CD1c-positive myeloid dendritic cell (primary cell): ENCODE data around the gene DGKG.

Source experiments
- DNase-seq: peaks from one replicate; pipeline ENCODE4 v3.0.0-alpha.2; 2016; ENCODE audit errors: extremely low spot score

The DGKG gene

DNA sequence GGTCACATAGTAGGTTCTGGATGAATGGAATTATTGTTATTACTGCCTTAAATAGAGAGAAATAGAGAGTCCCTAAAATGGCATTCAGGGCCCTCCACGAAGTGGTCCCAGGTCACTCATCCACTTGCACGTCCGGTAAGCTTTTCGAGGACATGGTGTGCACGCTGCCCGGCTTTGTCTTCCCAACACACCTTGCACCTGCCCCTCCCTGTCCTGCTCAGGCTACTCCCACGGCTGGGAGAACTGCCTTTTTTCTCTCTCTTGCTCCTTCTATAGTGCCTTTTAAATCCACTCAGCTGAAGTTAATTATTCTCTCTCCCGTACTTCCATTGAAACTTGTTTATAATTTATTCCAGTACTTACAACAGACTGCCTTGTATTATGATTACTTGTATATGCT, 5.6 kb upstream of the DGKG start:
- no peak for DNase-seq

DNA sequence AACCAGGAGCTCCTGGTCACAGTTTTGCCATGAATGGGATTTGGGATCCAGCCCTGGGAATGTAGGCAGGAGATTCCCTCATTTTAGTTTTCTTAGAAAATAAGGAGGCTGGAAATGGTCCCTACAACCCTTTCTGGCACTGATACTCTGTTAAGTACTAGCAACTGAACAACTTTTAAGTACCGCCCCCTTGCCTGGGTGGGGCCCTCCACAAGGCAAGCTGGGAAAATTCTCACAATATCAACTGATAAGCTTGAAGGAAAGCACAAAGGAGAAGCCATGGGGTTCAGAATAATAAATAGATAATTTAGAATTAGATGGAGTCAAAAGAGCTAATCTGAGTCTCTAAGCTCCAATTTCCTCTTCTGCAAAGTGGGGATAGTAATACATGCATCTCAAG, 4.2 kb upstream of the DGKG start:
- no peak for DNase-seq

DNA sequence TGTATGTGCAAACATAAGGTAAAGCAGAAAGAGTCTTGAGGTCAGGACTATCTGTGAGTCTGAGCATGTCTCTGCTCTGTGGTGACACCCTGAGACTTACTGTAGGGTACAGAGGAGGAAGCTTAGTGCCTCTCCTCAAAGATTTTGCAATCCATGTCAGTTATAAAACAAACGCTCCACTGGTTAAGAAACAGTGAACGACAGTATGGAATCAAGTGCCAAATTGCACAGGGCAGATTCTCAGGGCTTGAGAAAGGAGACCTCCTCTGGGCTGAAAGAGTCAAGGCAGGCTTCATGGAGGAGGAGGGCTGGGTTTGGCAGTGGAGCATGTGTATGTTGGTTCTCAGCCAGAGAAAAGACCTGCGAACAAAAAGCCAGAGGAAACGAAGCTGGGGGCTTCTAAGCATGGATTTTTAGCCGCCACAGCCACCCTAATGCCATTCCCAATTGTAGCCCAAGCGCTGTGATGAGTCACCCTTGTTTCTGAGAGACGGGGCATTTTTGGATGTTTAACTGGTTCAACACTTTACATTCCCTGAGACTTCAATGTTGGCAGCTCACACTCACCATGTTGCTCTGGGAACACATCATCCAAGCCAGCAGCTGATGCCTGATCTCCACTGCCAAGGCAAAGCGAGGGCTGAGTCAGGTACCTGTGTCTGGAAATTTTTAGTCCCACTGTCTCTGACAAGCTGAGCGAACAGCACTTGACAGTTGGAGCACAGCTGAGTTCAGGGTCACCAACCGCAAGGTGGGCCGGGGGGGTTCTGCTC, 3.4 kb upstream of the DGKG start:
- DNase-seq = peak; percentile 54

DNA sequence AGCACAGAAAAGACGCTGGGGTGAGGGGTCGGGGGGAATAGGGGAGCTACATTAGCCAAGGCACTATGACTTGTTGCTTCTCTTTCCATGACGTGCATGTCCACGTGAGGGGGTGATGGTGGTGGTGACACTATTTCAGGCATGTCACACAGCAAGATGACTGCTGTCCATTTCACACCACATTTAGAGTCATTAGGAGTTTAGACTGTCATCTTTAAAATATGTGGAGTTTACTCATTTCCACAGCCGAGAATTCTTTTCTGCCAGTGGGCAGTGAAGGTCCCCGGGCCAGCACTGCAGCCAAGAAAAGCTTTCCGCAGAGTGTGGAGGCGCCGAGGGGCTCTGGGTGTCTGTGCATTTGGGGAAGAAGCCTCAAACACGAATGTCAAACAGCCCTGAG, 954 bp upstream of the DGKG start:
- DNase-seq = no peak

DNA sequence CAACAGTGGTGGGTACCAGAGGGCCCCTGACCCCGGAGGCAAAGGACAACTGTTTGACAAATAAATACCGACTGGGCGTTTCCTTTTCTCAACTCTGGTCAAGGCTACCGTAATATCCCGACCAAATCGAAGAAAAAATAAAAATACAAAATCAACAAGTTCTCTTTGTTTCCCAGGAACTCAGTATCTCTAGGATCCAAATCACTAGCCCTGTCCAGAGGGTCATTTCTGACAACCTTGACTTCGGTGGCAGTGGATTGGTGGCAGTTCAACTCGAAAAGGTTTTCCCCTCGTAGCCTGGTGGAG, 456 bp upstream of the DGKG start:
- no peak for DNase-seq

DNA sequence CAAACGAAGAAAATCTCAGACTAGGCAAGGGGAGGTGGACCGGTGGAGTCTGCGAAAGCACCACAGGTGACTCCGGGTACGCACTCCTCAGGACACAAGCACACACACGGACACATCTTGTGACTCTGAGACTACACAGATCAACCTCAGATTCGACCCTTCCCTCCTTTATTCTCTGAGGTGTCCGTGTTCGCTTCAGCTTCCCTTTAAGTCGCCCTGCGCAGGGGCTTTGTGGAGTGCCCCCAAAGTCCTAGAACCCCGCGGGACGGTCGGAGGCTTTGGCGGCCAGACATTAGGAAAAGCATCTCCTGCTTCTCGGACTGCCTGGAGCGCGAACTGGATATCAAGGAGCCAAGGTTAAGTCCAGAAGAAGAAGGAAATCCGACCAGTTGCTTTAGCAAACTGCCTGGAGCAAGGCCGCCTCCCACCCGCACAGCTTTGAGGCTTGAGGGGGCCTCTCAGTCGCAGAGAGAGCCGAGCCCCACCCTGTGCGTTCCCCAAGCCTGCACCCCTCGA, 730 bp downstream of the DGKG start:
- DNase-seq = no peak

DNA sequence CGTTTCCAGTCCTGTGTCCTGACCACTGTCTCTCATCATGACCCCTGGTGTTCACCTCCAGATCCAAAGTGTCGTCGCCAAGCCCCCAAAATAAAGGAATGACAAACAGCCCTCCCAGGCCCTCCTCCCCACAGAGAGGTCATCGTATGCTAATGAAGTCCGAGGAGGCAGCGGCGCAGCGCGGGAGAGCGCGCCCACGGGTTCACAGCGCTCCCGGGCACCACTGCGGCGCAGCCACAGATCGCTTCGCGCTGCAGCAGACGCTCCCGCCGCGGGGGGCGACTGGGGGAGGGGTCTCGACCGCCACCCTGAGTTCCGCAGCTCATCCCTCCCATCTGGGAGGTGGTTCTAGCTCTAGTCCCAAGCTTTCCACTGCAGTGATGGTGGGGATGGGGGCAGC, 1.3 kb downstream of the DGKG start:
- peak; percentile 45 for DNase-seq

DNA sequence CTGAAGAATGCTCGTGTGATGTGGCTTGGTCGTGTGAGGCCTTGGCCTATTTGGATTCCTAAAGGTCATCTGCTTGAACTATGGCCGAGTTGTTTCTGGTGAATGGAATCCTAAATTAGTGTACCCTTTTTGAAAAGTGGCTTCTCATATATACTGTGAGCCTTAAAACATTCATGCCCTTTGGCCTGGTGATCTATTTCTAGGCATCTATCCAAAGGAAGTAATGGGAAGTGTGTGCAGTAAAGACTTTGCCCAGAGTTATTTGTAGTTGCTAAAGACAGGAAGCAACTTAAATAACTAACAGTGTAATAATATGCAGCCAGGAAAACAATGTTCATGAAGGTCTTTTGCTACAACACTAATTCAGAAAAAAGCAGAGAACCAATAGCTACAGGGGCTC, 3.0 kb downstream of the DGKG start:
- DNase-seq = no peak

DNA sequence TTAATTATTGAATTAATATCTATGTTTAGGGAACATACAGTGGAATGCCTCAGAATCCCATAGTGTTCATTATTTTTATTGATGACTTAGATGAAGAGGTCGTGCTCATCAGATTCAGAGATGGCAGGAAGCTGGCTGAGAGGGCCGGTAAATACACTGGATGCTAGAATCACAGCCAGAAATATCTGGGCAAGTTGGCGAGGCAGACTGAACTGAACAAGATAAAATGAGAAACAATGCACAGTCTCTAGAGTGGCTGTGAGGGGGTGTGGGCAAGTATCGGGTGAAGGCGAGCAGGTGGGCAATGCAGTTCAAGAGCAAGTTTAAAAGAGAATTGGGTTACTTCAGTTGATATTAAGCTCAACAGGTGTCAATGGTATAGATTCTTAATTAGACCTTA, 5.9 kb downstream of the DGKG start:
- no peak for DNase-seq

DNA sequence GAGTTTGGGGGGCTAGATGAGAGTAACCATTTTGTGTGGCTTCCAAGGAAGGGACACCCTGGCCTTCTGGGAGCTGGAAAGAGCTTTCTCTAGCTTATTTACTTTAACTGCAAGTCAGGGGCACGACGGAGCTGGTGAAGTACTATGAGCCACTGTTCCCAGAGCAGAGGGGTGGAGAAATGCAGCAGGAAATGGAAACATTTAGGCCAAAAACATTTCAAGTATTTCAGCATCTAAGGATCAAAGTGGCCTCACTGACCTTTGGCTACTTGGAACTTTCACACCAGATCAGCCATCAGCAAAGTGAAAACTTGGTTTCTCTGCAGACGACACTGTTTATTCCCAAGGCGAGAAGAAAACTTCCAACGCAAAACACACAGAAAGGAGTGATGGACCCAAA, 7.9 kb downstream of the DGKG start:
- DNase-seq = no peak

DNA sequence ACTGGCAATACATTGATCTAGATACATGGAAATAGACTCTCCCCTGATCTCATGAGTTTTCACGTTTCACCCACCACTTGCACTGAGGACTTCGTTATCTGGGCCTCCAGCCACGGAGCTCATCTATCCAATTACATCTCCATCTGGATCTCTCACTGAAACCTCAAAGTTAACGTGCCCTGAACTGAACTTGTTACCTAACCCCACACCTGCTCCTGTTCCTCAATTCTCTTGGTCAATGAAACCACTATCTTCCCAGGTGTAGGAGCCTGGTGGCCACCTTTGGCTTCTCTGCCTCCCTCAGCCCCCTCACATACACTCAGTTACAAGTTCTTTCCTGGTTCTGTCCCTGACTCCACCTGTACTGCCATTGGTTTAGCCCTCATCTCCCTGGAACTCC, 9.7 kb downstream of the DGKG start:
- DNase-seq = no peak

DNA sequence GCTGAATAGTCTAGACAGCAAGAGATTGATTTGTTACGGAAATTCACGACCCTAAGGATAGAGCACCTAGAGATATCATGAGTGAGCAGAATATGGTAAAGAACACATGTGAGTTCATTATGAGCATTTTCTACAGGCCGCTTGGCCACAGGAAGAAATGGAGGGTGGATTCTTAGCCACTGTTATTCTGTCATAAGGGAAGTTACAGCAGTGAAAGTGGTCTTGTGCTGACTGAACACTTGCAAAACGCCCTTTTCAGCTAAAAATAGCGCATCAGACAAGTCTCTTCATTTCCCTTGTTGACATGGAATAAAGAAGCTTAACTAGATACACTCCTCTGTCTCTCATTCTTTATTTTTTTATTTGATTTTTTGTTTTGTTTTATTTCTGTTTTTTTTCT, 19.8 kb downstream of the DGKG start:
- peak; percentile 84 for DNase-seq

DNA sequence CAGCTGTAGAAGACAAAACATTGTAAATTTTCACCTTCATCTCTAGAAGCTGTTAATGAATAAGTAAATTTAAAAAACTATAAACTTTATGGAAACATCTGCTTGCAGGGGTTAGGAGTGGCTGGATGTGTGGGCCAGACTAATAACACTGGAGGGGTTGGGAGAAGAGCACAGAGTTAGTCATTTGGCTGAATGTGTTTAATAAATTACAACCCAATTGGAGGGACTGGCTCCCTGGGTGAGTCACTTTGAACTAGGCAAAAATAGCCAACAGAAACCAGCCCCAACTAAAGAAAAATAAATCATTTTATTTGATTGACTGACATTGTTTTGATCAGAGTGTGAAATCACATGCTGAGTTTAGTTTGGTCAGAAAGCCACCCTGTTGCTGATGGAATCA, 21.8 kb downstream of the DGKG start:
- DNase-seq = no peak

DNA sequence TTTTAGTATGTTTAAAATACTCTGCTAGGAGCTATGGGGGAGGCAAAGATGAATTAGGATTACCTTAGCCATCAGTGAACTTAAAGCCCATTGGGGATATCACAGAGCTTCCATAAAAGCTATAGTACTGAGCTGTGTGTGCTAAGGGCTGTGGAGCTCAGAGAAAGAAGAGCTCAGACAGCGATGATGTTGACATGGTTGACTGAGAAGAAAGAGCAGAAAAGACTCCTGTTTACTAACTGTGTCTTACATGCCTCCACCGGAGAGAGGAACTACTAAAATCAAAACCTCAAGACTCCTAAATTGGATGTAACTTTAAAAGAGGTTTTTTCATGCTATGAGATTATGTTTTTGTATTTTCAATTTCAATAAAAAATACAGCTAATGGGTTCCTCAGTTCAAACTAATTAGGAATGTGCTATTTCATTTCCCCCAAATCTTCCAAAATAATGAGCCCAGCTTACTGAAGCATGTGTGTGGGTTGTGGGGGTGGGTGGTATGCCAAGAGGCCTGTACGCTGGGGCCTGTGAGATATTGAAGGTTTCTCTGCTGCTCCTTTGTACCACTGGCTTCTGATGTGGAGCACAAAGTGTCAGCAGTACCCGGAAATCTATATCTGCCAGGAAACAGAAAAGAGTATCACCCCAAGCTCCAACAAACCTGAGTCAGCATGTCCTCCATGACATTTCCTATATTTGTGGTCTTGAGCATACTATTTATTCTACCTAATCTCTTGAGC, 22.7 kb downstream of the DGKG start:
- DNase-seq = no peak

DNA sequence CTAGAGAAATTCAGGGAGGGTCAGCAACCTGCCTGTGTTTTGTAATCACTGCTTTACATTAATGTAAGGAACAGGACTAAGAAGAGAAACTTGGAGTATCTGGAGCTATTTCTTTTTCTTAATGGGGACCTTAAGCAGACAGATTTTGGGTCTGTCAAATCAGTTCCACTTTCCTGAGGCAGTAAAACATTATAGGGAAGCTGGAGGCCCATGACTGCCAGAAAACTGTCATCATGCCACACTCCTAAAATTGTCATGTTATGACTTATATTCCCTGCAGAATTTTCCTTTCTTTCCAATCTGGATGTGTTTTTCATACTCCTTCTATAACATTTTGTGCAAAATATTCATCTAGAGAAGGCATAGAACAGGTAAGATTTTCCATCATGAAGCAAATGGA, 28.8 kb downstream of the DGKG start:
- peak; percentile 36 for DNase-seq

DNA sequence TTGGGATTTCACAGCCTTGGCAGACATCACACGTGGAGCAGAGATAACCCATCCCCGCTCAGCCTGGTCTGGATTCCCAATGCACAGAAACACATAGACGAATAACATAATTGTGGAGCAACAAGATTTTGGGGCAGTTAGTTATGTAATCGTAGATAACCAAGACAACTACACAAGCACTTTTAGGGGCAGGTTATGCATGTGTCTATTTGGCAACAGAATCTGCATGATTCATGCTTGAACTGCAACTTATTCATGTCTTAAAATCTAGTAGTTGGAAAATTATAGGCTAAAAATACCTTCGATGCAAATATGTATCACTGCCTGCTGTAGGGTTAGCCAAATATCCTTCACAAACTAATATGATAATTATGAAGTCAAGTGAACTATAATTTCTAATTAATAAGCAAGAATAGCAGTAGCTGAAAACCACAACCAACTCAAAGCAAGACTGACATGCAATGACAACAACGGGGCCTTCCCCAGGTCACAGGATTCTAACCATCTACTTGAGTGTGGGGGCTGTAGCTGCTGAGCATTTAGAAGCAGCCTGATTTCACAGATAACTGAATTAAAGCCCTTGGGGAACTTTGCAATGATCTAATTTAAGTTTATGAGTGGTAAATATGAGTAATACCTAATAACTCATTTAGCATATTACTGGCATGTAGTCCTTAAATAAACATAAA, 31.1 kb downstream of the DGKG start:
- no peak for DNase-seq

DNA sequence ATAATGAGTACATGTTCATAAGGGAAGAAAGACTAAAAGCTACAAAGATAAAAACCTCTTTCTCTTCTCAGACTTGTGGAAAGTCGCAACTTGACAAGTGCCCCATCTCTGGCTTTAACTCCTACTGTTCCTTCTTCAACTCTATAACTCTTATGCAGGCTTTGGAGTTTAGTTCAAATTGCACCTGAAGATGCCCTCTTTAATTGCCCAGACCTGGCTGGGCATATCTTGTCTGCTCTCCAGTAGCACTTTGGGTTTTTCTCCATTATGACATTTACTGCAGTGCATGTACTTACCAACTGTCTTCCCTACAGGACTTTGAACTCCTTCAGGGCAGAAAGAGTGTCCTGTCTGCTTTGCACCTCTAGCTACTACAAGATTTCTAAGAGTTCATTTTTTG, 32.4 kb downstream of the DGKG start:
- DNase-seq = no peak

DNA sequence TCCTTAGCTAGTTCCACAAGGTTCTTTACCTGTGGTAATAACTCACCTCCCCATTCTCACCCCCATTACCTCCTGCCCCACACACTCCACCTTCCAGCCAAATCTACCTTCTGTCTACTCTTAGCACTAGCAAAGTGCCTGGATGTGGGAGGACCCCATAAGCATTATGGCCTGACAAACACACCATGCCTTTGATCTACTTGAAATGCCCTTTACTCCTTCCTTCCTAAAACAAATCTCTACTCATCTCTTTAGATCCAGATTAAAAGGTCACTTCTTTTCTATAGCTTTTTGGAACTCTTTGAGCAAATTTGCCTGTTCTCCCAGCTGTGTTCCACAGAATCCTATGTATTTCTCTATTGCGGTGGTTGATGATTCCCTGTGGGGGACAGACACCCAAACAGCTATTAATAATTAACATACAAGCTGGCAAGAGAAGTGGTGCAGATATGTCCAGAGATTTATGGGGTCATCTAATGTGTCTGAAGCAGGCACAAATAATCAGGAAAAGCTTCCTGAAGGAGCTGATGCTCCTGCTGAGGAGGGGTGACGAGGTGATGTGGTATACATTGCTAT, 34.0 kb downstream of the DGKG start:
- DNase-seq = no peak

DNA sequence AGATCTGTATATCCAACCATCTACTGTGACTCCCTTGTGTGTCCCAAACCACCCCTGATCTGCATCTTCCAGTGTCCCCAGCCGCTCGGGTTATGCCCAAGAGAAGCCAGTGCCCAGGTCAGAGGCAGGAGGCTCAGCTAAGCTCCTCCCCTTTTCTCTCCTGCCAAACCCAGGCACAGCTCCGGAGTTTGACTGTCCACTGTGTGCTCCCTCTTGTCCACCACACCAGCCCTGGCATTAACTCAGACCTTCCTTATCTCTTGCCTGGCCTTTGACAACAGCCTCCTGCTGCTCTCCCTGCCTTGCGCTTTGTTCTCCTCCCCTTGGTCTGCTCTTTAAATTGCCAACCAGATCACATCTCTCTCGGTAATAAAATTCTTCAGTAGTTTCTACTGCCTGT, 39.3 kb downstream of the DGKG start:
- DNase-seq = no peak

DNA sequence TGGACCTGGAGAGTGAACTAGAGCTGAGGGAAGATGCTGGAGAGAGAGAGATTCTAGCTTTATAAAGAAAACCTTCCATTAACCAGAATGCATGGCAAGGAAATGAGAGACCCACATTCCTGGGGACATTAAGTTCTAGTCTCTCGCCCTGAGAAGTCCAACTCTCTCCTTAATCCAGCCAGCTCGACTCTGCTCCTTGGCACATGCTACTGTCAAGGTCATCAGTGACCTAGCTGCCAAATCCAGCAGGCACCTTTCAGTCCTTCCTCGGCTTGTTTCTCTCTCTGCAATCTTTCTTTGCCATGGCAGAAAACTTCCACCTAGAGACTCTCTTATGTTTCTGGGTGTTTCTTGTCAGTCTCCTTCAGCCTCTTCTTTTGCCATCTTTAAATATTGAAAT, 40.3 kb downstream of the DGKG start:
- DNase-seq = no peak

DNA sequence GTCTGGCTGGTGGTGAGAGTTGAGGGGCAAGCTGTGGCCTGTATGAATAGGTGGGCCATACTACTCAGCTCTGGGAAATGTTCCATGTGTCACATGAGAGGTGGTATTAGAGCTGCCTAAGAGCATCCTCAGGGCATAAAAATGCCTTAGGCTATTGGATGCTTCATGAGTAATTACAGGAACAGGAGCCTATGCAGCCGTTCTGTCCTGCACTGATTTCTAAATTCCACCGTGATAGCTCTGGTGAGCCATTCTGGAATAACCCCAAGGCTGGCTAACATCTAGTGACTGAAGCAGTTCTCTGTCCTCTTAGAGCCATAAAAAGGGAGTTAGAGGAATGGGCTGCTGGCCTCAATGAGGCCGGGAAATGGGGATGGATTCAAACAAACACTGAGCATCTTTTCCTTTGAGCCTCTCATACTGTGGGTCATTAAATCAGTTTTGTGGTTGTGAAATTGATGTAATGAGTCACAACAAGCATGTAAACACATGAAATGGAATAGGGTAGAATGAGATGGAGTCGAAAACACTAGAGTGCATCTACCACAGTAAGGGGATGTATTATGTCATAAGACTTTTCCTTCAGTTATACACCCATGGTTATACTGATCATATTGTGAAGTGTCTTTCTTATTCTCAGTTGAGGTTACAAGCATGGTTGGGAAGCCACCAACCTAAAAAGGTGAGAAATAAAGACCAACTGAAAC, 41.0 kb downstream of the DGKG start:
- DNase-seq = no peak

DNA sequence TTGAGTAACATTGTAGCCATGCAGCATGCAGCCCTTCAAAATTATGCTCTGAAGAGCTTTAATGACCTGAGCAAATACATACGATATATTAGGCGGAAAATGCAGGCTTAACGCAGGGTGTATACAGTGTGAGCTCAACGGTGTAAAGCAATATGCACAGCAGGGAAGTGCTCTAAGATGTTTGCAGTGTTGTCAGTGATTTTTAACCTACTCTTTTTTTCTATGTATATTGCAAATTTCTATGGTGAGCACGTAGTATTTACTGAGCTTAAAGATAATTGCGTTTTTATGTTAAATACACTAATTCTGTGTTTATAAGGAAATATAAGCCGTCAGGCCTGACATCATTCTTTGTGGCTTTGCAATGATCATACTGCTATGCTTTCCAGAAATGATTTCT, 42.1 kb downstream of the DGKG start:
- no peak for DNase-seq
